Liver (tissue), 3 donors: ENCODE results near the gene CDC42BPB.

ENCODE experiments used
- JUND ChIP-seq, 2 donors: IDR thresholded peaks; 2 replicates each; pipeline ENCODE4 v1.6.1; 2016; ENCODE audit warnings: antibody characterized with exemption in 2 of 2
- MAX ChIP-seq: IDR thresholded peaks from 2 replicates; pipeline ENCODE4 v1.6.1; 2016; ENCODE audit warnings: antibody characterized with exemption
- NR2F2 ChIP-seq: IDR thresholded peaks from 2 replicates; pipeline ENCODE4 v1.6.1; 2016; ENCODE audit warnings: antibody characterized with exemption
- RAD21 ChIP-seq, 2 donors: IDR thresholded peaks; 2 replicates each; pipeline ENCODE4 v1.6.1; 2016; ENCODE audit warnings: antibody characterized with exemption in 2 of 2, mild to moderate bottlenecking in 2 of 2
- RXRA ChIP-seq, 2 donors: IDR thresholded peaks; 2 replicates each; pipeline ENCODE4 v1.6.1; 2017 to 2018; ENCODE audit warnings: antibody characterized with exemption in 2 of 2, mild to moderate bottlenecking in 1 of 2
- TAF1 ChIP-seq: conservative IDR thresholded peaks from 2 replicates; pipeline ENCODE4 v1.6.1; 2016; ENCODE audit warnings: antibody characterized with exemption, mild to moderate bottlenecking
- TF ChIP-seq, protein P1 (sequence below): fragments of 150-350 bp; IDR thresholded peaks from 2 replicates; pipeline ENCODE4 v1.5.1; 2017; ENCODE audit warnings: improper control_type of control experiment, low read depth, low read length; ENCODE audit not compliant: missing input control
- donor health status: healthy.
- donor health status: healthy.

GRCh38 chr14:103074729-103075367, 17.5 kb upstream of the CDC42BPB start:
- TF ChIP-seq, protein P1, sequence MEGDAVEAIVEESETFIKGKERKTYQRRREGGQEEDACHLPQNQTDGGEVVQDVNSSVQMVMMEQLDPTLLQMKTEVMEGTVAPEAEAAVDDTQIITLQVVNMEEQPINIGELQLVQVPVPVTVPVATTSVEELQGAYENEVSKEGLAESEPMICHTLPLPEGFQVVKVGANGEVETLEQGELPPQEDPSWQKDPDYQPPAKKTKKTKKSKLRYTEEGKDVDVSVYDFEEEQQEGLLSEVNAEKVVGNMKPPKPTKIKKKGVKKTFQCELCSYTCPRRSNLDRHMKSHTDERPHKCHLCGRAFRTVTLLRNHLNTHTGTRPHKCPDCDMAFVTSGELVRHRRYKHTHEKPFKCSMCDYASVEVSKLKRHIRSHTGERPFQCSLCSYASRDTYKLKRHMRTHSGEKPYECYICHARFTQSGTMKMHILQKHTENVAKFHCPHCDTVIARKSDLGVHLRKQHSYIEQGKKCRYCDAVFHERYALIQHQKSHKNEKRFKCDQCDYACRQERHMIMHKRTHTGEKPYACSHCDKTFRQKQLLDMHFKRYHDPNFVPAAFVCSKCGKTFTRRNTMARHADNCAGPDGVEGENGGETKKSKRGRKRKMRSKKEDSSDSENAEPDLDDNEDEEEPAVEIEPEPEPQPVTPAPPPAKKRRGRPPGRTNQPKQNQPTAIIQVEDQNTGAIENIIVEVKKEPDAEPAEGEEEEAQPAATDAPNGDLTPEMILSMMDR = no peak
- TF ChIP-seq MAX (no peak), RXRA (IDR thresholded peaks at IDR 0.05) (no peak), NR2F2 (peak; percentile 25), JUND (IDR thresholded peaks at IDR 0.05) (no peak), TAF1 (no peak), RAD21 (IDR thresholded peaks at IDR 0.05) (no peak)
